Activated T-helper 2 cell treated with anti-CD3 and anti-CD28 coated beads, Interferon-gamma antibody, Interleukin-2, Interleukin-4, amounts not matched to agents 10 μg/mL and 5 μg/mL and 100 μg/mL, durations not matched to agents 14 hours and 24 hours and 36 hours (primary cell): ENCODE results near the gene MRPS18B. TPM values are rescaled to one million over a fixed set of nuclear protein-coding genes. Genes with fewer than 3 reads are reported as not detected.
"Not testable (repeated sequence)": the region's sequence is repeated elsewhere in the genome, so short reads cannot be mapped to it uniquely, and the experiment has no call there.

Source experiments
- DNase-seq: peaks from one replicate; pipeline ENCODE4 v3.0.0; 2021; ENCODE audit warnings: low spot score
- H3K27ac Mint-ChIP-seq: one replicate; pipeline ENCODE4 v1.8.0; 2021; ENCODE audit warnings: mixed read lengths
- H3K27me3 Mint-ChIP-seq: one replicate; pipeline ENCODE4 v1.8.0; 2021; ENCODE audit warnings: low read depth, mixed read lengths
- H3K36me3 Mint-ChIP-seq: one replicate; pipeline ENCODE4 v1.8.0; 2021; ENCODE audit warnings: low read depth, mixed read lengths
- H3K4me1 Mint-ChIP-seq: one replicate; pipeline ENCODE4 v1.8.0; 2021; ENCODE audit warnings: low read depth, mixed read lengths
- H3K4me3 Mint-ChIP-seq: one replicate; pipeline ENCODE4 v1.8.0; 2021; ENCODE audit warnings: low read depth, mild to moderate bottlenecking, moderate library complexity, mixed read lengths
- H3K9me3 Mint-ChIP-seq: one replicate; pipeline ENCODE4 v1.8.0; 2021; ENCODE audit warnings: mixed read lengths
- intact Hi-C: fragments of 100-400 bp; cut with micrococcal nuclease; formaldehyde crosslinking; loops from one replicate; pipeline ENCODE4 v1.15.1; 2023
- total RNA-seq: library from RNA; stranded (reverse); gene quantifications from 2 replicates; pipeline ENCODE4 v1.2.3, GENCODE V29; 2022

MRPS18B gene
- total RNA-seq, 1 donor from 2014 or later = 74.9 TPM

GRCh38 chr6:30654798-30655742, 37.4 kb downstream of the MRPS18B start:
- H3K27ac Mint-ChIP-seq = no peak overlapping the region
- H3K4me3 Mint-ChIP-seq = no peak overlapping the region
- peaks cover 73% of the 10 kb centered on the region for H3K36me3 Mint-ChIP-seq
- no peaks in the 10 kb centered on the region for H3K4me1 Mint-ChIP-seq
- H3K27me3 Mint-ChIP-seq = no peaks in the 10 kb centered on the region
- DNase-seq = no peak
- intact Hi-C loops = no loop called here
- no peaks in the 10 kb centered on the region for H3K9me3 Mint-ChIP-seq

- Mint-ChIP-seq H3K4me3 (no peak overlapping the region), H3K27me3 (no peaks in the 10 kb centered on the region), H3K9me3 (no peaks in the 10 kb centered on the region), H3K4me1 (no peaks in the 10 kb centered on the region), H3K27ac (no peak overlapping the region), H3K36me3 (peaks cover 75% of the 10 kb centered on the region)
- DNase-seq = no peak
- intact Hi-C loops = no loop called here
Observed at GRCh38 chr6:30655743-30656094, 38.1 kb downstream of the MRPS18B start.

GRCh38 chr6:30656513-30656912, 38.9 kb downstream of the MRPS18B start:
- no peak overlapping the region for H3K4me3 Mint-ChIP-seq
- H3K27ac Mint-ChIP-seq = no peak overlapping the region
- H3K9me3 Mint-ChIP-seq = no peaks in the 10 kb centered on the region
- no peaks in the 10 kb centered on the region for H3K27me3 Mint-ChIP-seq
- no peaks in the 10 kb centered on the region for H3K4me1 Mint-ChIP-seq
- DNase-seq = no peak
- peaks cover 71% of the 10 kb centered on the region for H3K36me3 Mint-ChIP-seq
- intact Hi-C loops = no loop called here

- intact Hi-C loops = no loop called here
- H3K27ac Mint-ChIP-seq = no peak overlapping the region
- no peaks in the 10 kb centered on the region for H3K4me1 Mint-ChIP-seq
Observed at GRCh38 chr6:30657454-30657853, 39.8 kb downstream of the MRPS18B start.

GRCh38 chr6:30657922-30658321, 40.3 kb downstream of the MRPS18B start:
- H3K27me3 Mint-ChIP-seq, H3K4me1 Mint-ChIP-seq, intact Hi-C loops, H3K4me3 Mint-ChIP-seq, H3K9me3 Mint-ChIP-seq, DNase-seq, H3K27ac Mint-ChIP-seq: not testable (repeated sequence)
- peaks cover 73% of the 10 kb centered on the region for H3K36me3 Mint-ChIP-seq

More at GRCh38 chr6:30657454-30657853, 39.8 kb downstream of the MRPS18B start:
- Mint-ChIP-seq H3K36me3 (peaks cover 72% of the 10 kb centered on the region), H3K27me3 (no peaks in the 10 kb centered on the region), H3K4me3 (no peak overlapping the region), H3K9me3 (no peaks in the 10 kb centered on the region)
- DNase-seq = no peak

- Mint-ChIP-seq H3K27me3 (no peaks in the 10 kb centered on the region), H3K4me3 (no peak overlapping the region), H3K4me1 (peaks cover 5% of the 10 kb centered on the region), H3K36me3 (peaks cover 58% of the 10 kb centered on the region), H3K27ac (no peak overlapping the region), H3K9me3 (no peaks in the 10 kb centered on the region)
- no peak for DNase-seq
- intact Hi-C loops = no loop called here
Observed at GRCh38 chr6:30664994-30665767, 47.5 kb downstream of the MRPS18B start.

- H3K4me1 Mint-ChIP-seq = peaks cover 12% of the 10 kb centered on the region
- DNase-seq, H3K27me3 Mint-ChIP-seq, H3K9me3 Mint-ChIP-seq, intact Hi-C loops, H3K4me3 Mint-ChIP-seq: not testable (repeated sequence)
- peak overlapping the region; percentile 54 for H3K27ac Mint-ChIP-seq
- H3K36me3 Mint-ChIP-seq = peaks cover 64% of the 10 kb centered on the region
Observed at GRCh38 chr6:30666300-30666699, 48.7 kb downstream of the MRPS18B start.

GRCh38 chr6:30670760-30671527, 53.3 kb downstream of the MRPS18B start:
- no peaks in the 10 kb centered on the region for H3K9me3 Mint-ChIP-seq
- intact Hi-C loops = no loop called here
- H3K4me1 Mint-ChIP-seq = peaks cover 22% of the 10 kb centered on the region
- peak overlapping the region; percentile 68 for H3K4me3 Mint-ChIP-seq
- no peak for DNase-seq
- peak overlapping the region; percentile 23 for H3K27ac Mint-ChIP-seq
- H3K27me3 Mint-ChIP-seq = no peaks in the 10 kb centered on the region
- peaks cover 33% of the 10 kb centered on the region for H3K36me3 Mint-ChIP-seq

GRCh38 chr6:30672445-30673253, 55.0 kb downstream of the MRPS18B start, which contains the start of gene DHX16:
Gene DHX16, minus strand, starts transcription at chr6:30673006. Its CDS starts 165 bp downstream, at chr6:30672841.
- Mint-ChIP-seq H3K36me3 (peaks cover 36% of the 10 kb centered on the region), H3K27me3 (no peaks in the 10 kb centered on the region), H3K4me1 (peaks cover 20% of the 10 kb centered on the region), H3K27ac (peak within 1 kb of the TSS; percentile 68), H3K9me3 (no peaks in the 10 kb centered on the region), H3K4me3 (peak within 1 kb of the TSS; percentile 91)
- intact Hi-C loops = loop anchor here (1.0 kb wide), 2 partner anchors 10 to 25 kb away; partner anchors contain the start of gene C6orf136
- DNase-seq = peak; percentile 87
